GM12878 (cell line): ENCODE results near the gene FGGY. TPM values are rescaled to one million over a fixed set of nuclear protein-coding genes. Genes with fewer than 3 reads are reported as not detected.

ENCODE experiments used
- ATAC-seq: fragments of 200-7000 bp; cut with Tn5 transposase; 3 replicates; pipeline ENCODE4 v1.9.1; 2020; ENCODE audit warnings: mild to moderate bottlenecking, moderate library complexity
- BruUV-seq: library from RNA; stranded (reverse); fragments of 400-500 nt; replicated peaks from 2 replicates; lab custom pipeline; 2021; lab: Mats Ljungman, UMichigan
- CTCF ChIA-PET: fragments of 300-600 bp; sonication (Branson Sonifier 250); formaldehyde crosslinking; extraction: SDS; loops from one replicate; lab custom pipeline; 2021; ENCODE audit warnings: inconsistent platforms; lab: Yijun Ruan, JAX
- POLR2A ChIA-PET: fragments of 350-600 bp; formaldehyde crosslinking; extraction: SDS; loops from one replicate; lab custom pipeline; 2021; ENCODE audit warnings: inconsistent platforms; lab: Charles Lee
- RAD21 ChIA-PET: fragments of 300-600 bp; sonication (Branson Sonifier 250); formaldehyde crosslinking; loops from one replicate; lab custom pipeline; 2023; ENCODE audit warnings: antibody characterized with exemption; ENCODE audit not compliant: unreplicated experiment; lab: Charles Lee
- SMC1A ChIA-PET: fragments of 300-600 bp; sonication (Branson Sonifier 250); formaldehyde crosslinking; loops from one replicate; lab custom pipeline; 2023; ENCODE audit not compliant: unreplicated experiment, uncharacterized antibody; lab: Charles Lee
- DNase-seq: peaks from one replicate; pipeline ENCODE4 v3.0.0-alpha.2; 2011; ENCODE audit warnings: low read depth, low spot score
- FAIRE-seq: peaks from 3 replicates; lab custom pipeline; 2011; peaks lifted over from hg19 to GRCh38; lab: Jason Lieb, UNC
- H2AFZ ChIP-seq: 2 replicates; pipeline ENCODE4 v1.6.0; 2011; ENCODE audit warnings: low read depth, low read length, control low read depth; ENCODE audit not compliant: control insufficient read depth
- H3K27ac ChIP-seq: 2 replicates; pipeline ENCODE4 v1.5.1; 2011; ENCODE audit warnings: control low read depth; ENCODE audit not compliant: control insufficient read depth, insufficient read depth
- H3K27me3 ChIP-seq, 2 experiments: replicated peaks in 1 of 2; 2 replicates each; pipeline versions ENCODE4 v1.6.0 to v1.6.1; 2011; ENCODE audit warnings: low read length in 1 of 2; ENCODE audit not compliant: control insufficient read depth in 2 of 2, insufficient read depth in 2 of 2
- H3K36me3 ChIP-seq, 2 experiments: 2 replicates each; pipeline ENCODE4 v1.5.1; 2011; ENCODE audit warnings: low read length in 1 of 2; ENCODE audit not compliant: control insufficient read depth in 2 of 2, insufficient read depth in 2 of 2
- H3K4me1 ChIP-seq: 2 replicates; pipeline ENCODE4 v1.6.1; 2011; ENCODE audit warnings: mild to moderate bottlenecking, low read length, moderate library complexity, mixed read lengths; ENCODE audit not compliant: control insufficient read depth, insufficient read depth
- H3K4me2 ChIP-seq: 2 replicates; pipeline ENCODE4 v1.6.0; 2011; ENCODE audit warnings: control low read depth; ENCODE audit not compliant: control insufficient read depth, insufficient read depth
- H3K4me3 ChIP-seq: fragments of 200-600 bp; sonication (generic); 2 replicates; pipeline ENCODE4 v1.5.1; 2016
- H3K79me2 ChIP-seq: 2 replicates; pipeline ENCODE4 v1.6.0; 2011; ENCODE audit warnings: low read length; ENCODE audit not compliant: control insufficient read depth, insufficient read depth
- H3K9ac ChIP-seq: 2 replicates; pipeline ENCODE4 v1.8.0; 2011; ENCODE audit warnings: low read length, control low read depth, mixed read lengths; ENCODE audit not compliant: control insufficient read depth, insufficient read depth
- H3K9me3 ChIP-seq: replicated peaks from 3 replicates; pipeline ENCODE4 v1.5.1; 2011; ENCODE audit warnings: mild to moderate bottlenecking, low read length; ENCODE audit not compliant: control insufficient read depth, insufficient read depth
- H4K20me1 ChIP-seq: 2 replicates; pipeline ENCODE4 v1.6.0; 2011; ENCODE audit not compliant: control insufficient read depth, insufficient read depth
- HDGF ChIP-seq: fragments of 450-650 bp; IDR thresholded peaks from 2 replicates; pipeline ENCODE4 v1.6.1; 2016; ENCODE audit warnings: antibody characterized with exemption
- KAT2A ChIP-seq: conservative IDR thresholded peaks from 2 replicates; pipeline ENCODE4 v1.6.1; 2011; ENCODE audit warnings: low read depth, low read length; ENCODE audit not compliant: control insufficient read depth
- MEF2B ChIP-seq: fragments of 450-650 bp; IDR thresholded peaks from 2 replicates; pipeline ENCODE4 v1.6.1; 2018; ENCODE audit warnings: mild to moderate bottlenecking, moderate library complexity; ENCODE audit not compliant: partially characterized antibody, poor library complexity, severe bottlenecking
- MLLT1 ChIP-seq: fragments of 450-650 bp; IDR thresholded peaks from 2 replicates; pipeline ENCODE4 v1.6.1; 2016; ENCODE audit warnings: mild to moderate bottlenecking
- PAX5 ChIP-seq: IDR thresholded peaks from 2 replicates; pipeline ENCODE4 v1.6.1; 2011; ENCODE audit warnings: low read depth, low read length, borderline replicate concordance
- PML ChIP-seq: IDR thresholded peaks from 2 replicates; pipeline ENCODE4 v1.6.1; 2012; ENCODE audit warnings: low read length, inconsistent platforms
- ZNF207 ChIP-seq: fragments of 450-650 bp; IDR thresholded peaks from 2 replicates; pipeline ENCODE4 v1.6.1; 2014; ENCODE audit warnings: antibody characterized with exemption, mild to moderate bottlenecking, borderline replicate concordance
- WGBS: methylation state at CpG from one replicate; pipeline ENCODE4 v1.1.6; 2016; ENCODE audit warnings: low lambda C conversion rate; ENCODE audit not compliant: insufficient replicate concordance, insufficient coverage; ENCODE audit errors: missing lambda C conversion rate; 5-methylcytosine and 5-hydroxymethylcytosine counted together
- in situ Hi-C: fragments of 300-500 bp; cut with MboI; formaldehyde crosslinking; loops from 9 replicates; pipeline ENCODE4 v1.14.3; 2018; ENCODE audit warnings: mixed read lengths
- intact Hi-C: fragments of 100-400 bp; cut with micrococcal nuclease; formaldehyde crosslinking; loops from one replicate; pipeline ENCODE4 v1.14.2; 2022; ENCODE audit not compliant: unreplicated experiment
- polyA plus RNA-seq, 11 experiments: library from polyadenylated mRNA; depleted of rRNA in 4 of 11; unstranded in 6 of 11; stranded (reverse) in 5 of 11; fragments of >200 nt; fragmentation: Nextera tagmentation in 4 of 11; fragmentation: Illumina TruSeq in 1 of 11; extraction: Ambion mirVana in 4 of 11; extraction: Trizol in 1 of 11; gene quantifications; 1 replicate in 1 of 11; 2 replicates in 10 of 11; pipeline versions ENCODE4 v1.2.1 to v1.2.3, GENCODE V29; 2011 to 2016; ENCODE audit warnings: inconsistent platforms in 2 of 11, missing spikeins in 2 of 11, low read depth in 1 of 11
- total RNA-seq, 4 experiments: library from RNA; depleted of rRNA in 3 of 4; stranded (reverse); fragments of >200 nt in 3 of 4; fragmentation: Illumina TruSeq in 1 of 4; extraction: Trizol in 1 of 4; gene quantifications; 2 replicates each; pipeline versions ENCODE4 v1.2.1 to v1.2.3, GENCODE V29; 2013 to 2021

The FGGY gene
- total and polyA plus RNA-seq, 10 of the 15 experiments (the other 5 are each of a cell fraction or from before 2014, with no cell fraction given): 6.2 to 11.9 (median 7.5) TPM

DNA sequence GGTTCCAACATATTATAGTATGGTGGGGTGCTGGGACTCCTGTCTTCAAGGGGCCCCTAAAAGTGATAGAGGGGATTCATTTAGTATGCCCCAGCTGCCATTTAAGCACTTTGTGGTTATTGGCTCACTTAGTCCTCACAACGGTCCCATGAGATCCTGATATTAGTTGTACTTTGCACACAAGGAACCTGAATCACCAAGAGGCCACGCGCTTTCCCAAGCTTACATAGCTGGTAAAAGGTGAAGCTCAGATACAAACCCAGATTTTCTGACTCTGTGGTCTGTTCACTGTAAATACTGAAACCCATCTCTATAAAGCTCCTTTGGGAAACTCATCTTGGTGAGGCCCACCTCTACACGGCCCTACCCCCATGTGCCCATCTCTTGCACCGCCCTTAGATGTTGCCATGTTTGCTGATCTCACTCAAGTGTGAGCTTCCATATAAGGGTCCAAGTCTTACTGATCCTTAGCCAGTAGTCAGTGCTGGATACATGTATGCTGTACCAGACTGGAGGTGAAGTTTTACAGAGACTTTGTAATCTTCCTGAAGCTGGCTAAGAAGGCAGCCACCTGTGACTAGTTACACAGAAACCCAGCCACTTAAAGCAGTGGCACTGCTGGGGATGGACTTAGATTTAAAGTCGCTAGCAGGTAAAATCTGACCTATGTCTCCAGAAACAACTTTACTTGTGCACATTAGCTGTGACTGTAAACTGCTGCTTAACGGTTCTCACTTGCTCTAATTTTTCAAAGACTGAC is 393.5 kb downstream of the FGGY start:
- Histone ChIP-seq H3K9ac (no peak overlapping the region), H4K20me1 (no peaks in the 10 kb centered on the region), H3K36me3 (no peaks in the 10 kb centered on the region), H3K9me3 (no peaks in the 10 kb centered on the region), H3K4me2 (no peak overlapping the region), H3K4me1 (no peaks in the 10 kb centered on the region), H3K27me3 (no peaks in the 10 kb centered on the region), H3K4me3 (no peak overlapping the region), H2AFZ (no peak overlapping the region), H3K79me2 (no peaks in the 10 kb centered on the region), H3K27ac (no peak overlapping the region)
- no peak for DNase-seq
- ChIA-PET SMC1A (interaction anchor here (0.8 to 1.3 kb wide), 4 partner anchors 8 to 947 kb away, joined by 3 to 4 read pairs (median 3); partner anchors contain the start of gene JUN), POLR2A (no interaction called here), RAD21 (no interaction called here), CTCF (interaction anchor here (0.9 to 1.5 kb wide), 3 partner anchors 8 to 26 kb away, joined by 3 to 6 read pairs (median 3); no protein-coding TSS in a partner anchor)
- in situ Hi-C loops (no loop called here), intact Hi-C loops (no loop called here)
- ATAC-seq: no peak
- WGBS: 70% methylated on average over 7 of the region's 7 CpGs
- no peak for FAIRE-seq
- BruUV-seq: no TSS peak
- TF ChIP-seq MEF2B (no peak), MLLT1 (no peak), KAT2A (no peak), PAX5 (no peak), HDGF (no peak), PML (no peak), ZNF207 (no peak)
